Activated naive CD4-positive, alpha-beta T cell treated with anti-CD3 and anti-CD28 coated beads, Interleukin-2, amount 10 ng/mL, durations not matched to agents 7 days and 5 days (primary cell): Measurements from ENCODE around the gene KIAA1671.

Experiments
- CTCF ChIA-PET: fragments of 350-600 bp; sonication (Branson Sonifier 250); formaldehyde crosslinking; loops from one replicate; lab custom pipeline; 2021; ENCODE audit warnings: antibody characterized with exemption; lab: Charles Lee
- DNase-seq: peaks from one replicate; pipeline ENCODE4 v3.0.0-alpha.2; 2020
- H3K27ac Mint-ChIP-seq: one replicate; pipeline ENCODE4 v1.8.0; 2021; ENCODE audit warnings: mild to moderate bottlenecking, moderate library complexity, mixed read lengths
- H3K27me3 Mint-ChIP-seq: one replicate; pipeline ENCODE4 v1.8.0; 2021; ENCODE audit warnings: mild to moderate bottlenecking, mixed read lengths
- H3K36me3 Mint-ChIP-seq: one replicate; pipeline ENCODE4 v1.8.0; 2021; ENCODE audit warnings: mixed read lengths
- H3K4me1 Mint-ChIP-seq: one replicate; pipeline ENCODE4 v1.8.0; 2021; ENCODE audit warnings: mixed read lengths
- H3K4me3 Mint-ChIP-seq: one replicate; pipeline ENCODE4 v1.8.0; 2021; ENCODE audit warnings: mild to moderate bottlenecking, moderate library complexity, mixed read lengths
- H3K9me3 Mint-ChIP-seq: one replicate; pipeline ENCODE4 v1.8.0; 2021; ENCODE audit warnings: mixed read lengths

The KIAA1671 gene

DNA sequence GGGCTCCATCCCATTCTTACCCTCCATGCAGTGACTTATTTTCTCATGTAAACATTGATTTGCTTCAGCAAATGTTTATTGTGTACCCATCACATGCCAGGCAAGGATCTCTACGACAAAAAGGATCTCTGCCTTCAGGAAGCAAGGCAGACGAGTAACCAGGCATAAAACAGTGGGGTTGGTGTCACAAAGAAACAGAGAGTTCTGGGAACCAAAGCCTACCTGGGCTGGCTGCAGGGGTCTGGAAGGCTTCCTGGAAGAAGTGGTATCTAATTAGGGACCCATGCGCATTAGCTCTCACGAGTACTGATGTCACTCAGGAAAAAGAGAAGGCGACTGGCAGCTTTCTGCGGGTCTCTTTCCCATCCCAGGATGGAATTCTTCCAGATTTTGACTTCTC is 44.5 kb downstream of the KIAA1671 start:
- Mint-ChIP-seq H3K4me3 (no peak overlapping the region), H3K36me3 (peaks cover 5% of the 10 kb centered on the region), H3K9me3 (peaks cover 5% of the 10 kb centered on the region), H3K27ac (no peak overlapping the region), H3K4me1 (peaks cover 62% of the 10 kb centered on the region), H3K27me3 (peaks cover 6% of the 10 kb centered on the region)
- no peak for DNase-seq
- CTCF ChIA-PET, result interaction anchor here (2.0 kb wide), 1 partner anchor 51 kb away, joined by 9 read pairs; no protein-coding TSS in a partner anchor

DNA sequence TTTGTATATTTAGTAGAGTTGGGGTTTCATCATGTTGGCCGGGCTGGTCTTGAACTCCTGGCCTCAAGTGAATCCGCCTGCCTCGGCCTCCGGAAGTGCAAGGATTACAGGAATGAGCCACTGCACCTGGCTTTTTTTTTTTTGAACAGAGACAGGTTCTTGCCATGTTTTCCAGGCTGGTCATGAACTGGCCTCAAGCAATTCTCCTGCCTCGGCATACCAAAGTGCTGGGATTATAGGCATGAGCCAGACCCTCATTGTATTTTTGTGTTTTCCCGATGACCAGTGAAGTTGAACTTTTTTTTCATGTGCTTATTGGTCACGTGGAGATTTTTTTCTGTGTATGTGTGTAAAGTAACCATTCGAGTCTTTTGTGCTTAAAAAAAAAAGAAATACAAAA is 48.2 kb downstream of the KIAA1671 start:
- CTCF ChIA-PET, result no interaction called here
- peaks cover 10% of the 10 kb centered on the region for H3K36me3 Mint-ChIP-seq

DNA sequence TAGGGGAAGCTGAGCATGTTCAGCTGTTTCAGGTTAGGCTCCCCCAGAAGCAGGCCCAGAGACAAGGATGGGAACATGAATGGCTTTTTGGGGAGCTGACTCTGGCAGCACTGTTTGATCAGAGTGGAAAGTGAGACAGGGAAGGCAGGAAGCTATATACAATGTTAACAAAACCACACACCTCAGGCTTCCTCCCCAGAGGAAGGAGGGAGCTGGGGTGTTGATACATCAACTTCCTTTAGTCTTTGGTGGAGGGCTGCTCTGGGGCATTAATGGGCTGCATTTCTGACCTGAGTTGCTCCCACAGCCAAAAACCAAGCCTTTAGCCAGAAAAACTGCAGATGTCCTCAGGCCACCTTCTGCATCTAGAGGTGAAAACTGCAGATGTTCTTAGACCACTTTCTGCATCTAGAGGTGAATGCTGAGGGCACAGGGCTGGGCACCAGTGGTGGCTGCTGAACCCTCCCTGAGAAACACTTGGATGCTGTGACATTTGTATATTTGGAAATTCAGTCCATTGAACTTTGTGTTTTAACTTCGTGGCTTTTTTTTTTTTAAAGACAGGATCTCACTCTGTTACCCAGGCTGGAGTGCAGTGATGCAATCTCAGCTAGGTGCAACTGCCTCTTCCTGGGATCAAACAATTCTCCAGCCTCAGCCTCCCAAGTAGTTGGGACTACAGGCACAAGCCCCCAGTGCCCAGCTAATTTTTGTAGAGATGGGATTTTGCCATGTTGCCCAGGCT is 49.9 kb downstream of the KIAA1671 start:
- Mint-ChIP-seq H3K9me3 (peaks cover 14% of the 10 kb centered on the region), H3K27me3 (peaks cover 11% of the 10 kb centered on the region), H3K36me3 (peaks cover 10% of the 10 kb centered on the region), H3K4me3 (no peak overlapping the region), H3K27ac (peak overlapping the region; percentile 44), H3K4me1 (peaks cover 24% of the 10 kb centered on the region)
- CTCF ChIA-PET, result no interaction called here
- peak; percentile 34 for DNase-seq

More for the DNA sequence above, 48.2 kb downstream of the KIAA1671 start:
- Mint-ChIP-seq H3K9me3 (peaks cover 14% of the 10 kb centered on the region), H3K27ac (no peak overlapping the region), H3K27me3 (no peaks in the 10 kb centered on the region), H3K4me3 (no peak overlapping the region), H3K4me1 (peaks cover 41% of the 10 kb centered on the region)
- no peak for DNase-seq

DNA sequence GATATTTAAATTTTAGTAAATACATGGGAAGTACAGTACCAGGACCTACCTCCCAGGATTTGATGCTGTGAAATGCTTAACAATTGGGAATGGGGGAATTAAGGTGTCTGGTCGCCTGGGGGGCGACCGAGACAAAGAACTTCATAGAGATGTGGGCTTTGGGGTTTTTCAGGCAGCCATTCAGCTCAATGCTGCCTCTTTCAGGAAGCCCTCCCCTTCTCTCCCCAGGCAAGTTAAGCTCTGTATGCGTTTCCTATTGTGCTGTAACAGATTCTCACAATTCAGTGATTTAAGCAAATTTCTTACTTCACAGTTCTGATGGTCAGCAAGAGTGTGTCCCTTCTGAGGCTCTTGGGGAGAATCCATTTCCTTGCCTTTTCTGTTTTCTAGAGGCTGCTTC is 53.8 kb downstream of the KIAA1671 start:
- H3K27me3 Mint-ChIP-seq, result peaks cover 15% of the 10 kb centered on the region
- CTCF ChIA-PET, result no interaction called here
- DNase-seq, result no peak
- H3K27ac Mint-ChIP-seq, result no peak overlapping the region
- peaks cover 15% of the 10 kb centered on the region for H3K4me1 Mint-ChIP-seq
- H3K4me3 Mint-ChIP-seq, result no peak overlapping the region
- H3K36me3 Mint-ChIP-seq, result peaks cover 6% of the 10 kb centered on the region
- H3K9me3 Mint-ChIP-seq, result peaks cover 12% of the 10 kb centered on the region

DNA sequence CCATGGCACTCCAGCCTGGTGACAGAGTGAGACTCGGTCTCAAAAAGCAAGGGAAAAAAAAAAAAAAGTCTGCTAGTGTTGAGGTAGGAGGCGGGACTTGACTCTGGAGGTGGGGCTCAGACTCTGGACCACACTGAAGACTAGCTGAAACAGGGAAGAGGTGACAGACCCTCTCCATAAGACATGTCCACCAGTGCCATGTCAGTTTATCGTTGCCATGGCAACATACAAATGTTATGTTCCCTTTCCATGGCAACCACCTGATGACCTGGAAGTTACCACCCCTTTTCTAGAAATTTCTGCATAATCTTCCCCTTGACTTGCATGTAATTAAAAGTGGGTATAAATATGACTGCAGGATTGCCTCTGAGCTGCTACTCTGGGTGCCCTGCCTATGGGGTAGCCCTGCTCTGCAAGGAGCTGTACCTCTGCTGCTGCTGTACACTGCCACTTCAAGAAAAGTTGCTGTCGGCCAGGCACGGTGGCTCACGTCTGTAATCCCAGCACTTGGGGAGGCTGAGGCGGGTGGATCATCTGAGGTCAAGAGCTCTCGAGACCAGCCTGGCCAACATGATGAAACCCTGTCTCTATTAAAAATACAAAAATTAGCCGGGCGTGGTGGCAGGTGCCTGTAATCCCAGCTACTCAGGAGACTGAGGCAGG is 55.1 kb downstream of the KIAA1671 start:
- Mint-ChIP-seq H3K4me1 (peaks cover 5% of the 10 kb centered on the region), H3K4me3 (no peak overlapping the region), H3K36me3 (peaks cover 4% of the 10 kb centered on the region), H3K27ac (no peak overlapping the region), H3K9me3 (peaks cover 4% of the 10 kb centered on the region), H3K27me3 (peaks cover 15% of the 10 kb centered on the region)
- CTCF ChIA-PET, result no interaction called here
- DNase-seq, result no peak

DNA sequence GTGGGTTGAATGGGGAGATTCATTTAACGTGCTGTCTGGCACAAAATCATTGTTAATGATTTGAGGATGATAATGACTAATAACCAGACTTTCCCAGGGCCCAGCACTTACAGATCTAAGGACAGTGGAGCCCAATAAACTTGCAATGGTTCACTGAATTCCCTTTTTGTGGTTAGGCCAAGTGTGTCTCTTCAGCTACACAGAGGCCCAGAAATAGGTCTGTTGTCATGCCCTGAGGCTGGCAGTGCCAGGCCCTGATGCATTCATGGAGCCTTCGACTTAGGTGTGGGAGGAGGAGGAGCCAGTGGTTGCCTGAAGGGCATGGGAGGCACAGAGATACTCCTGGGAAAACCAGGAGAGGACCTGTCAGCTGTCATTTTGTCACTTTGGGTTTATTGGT is 56.1 kb downstream of the KIAA1671 start:
- DNase-seq, result no peak
- Mint-ChIP-seq H3K4me3 (no peak overlapping the region), H3K27me3 (peaks cover 24% of the 10 kb centered on the region), H3K27ac (no peak overlapping the region), H3K36me3 (peaks cover 4% of the 10 kb centered on the region), H3K9me3 (peaks cover 4% of the 10 kb centered on the region), H3K4me1 (peaks cover 4% of the 10 kb centered on the region)
- CTCF ChIA-PET, result no interaction called here

DNA sequence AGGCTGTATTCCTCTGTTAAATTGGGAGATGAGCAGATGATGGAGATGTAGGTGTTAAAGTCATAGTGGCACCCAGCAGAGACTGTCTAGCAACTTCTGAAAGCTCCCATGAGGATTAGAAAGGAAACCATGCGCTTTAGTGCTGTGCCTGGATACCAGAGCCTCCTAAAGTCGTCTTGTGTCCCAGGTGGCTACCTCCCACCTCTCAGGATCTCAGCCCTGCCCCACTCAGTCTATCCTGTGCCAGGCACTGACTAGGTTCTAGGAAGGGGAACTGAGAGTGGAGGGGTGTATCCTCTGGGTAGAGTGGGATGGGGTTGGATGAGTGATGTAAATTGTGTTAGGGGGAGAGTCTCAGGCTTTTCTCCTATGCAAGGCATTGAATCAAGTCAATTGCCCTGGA is 60.2 kb downstream of the KIAA1671 start:
- peaks cover 5% of the 10 kb centered on the region for H3K4me1 Mint-ChIP-seq

DNA sequence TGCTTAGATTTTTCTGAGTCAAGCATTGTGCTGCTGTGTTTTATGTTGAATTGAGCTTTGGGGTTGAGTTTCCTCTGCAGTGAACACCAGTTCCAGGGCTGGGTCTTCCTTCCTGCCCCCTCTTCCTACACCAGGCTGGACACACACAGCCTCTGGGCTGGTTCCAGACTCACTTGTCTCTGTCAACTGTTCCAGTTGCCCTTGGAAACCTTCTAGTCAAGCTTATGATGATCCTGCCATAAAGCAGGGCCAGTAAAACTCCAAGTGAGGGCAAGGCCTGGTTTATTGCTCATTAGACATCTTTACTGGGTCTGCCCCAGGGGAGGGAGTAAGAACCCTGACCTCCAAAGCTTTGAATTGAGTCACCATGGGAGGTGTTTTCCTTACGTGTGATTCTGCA is 61.1 kb downstream of the KIAA1671 start:
- peaks cover 28% of the 10 kb centered on the region for H3K27me3 Mint-ChIP-seq
- H3K36me3 Mint-ChIP-seq, result no peaks in the 10 kb centered on the region
- H3K4me1 Mint-ChIP-seq, result peaks cover 5% of the 10 kb centered on the region
- H3K4me3 Mint-ChIP-seq, result no peak overlapping the region
- CTCF ChIA-PET, result interaction anchor here (0.7 kb wide), 1 partner anchor 9 kb away, joined by 3 read pairs; no protein-coding TSS in a partner anchor
- DNase-seq, result no peak
- no peak overlapping the region for H3K27ac Mint-ChIP-seq
- no peaks in the 10 kb centered on the region for H3K9me3 Mint-ChIP-seq

More for the DNA sequence above, 60.2 kb downstream of the KIAA1671 start:
- H3K9me3 Mint-ChIP-seq, result no peaks in the 10 kb centered on the region
- CTCF ChIA-PET, result no interaction called here
- H3K27ac Mint-ChIP-seq, result no peak overlapping the region
- DNase-seq, result no peak
- no peak overlapping the region for H3K4me3 Mint-ChIP-seq
- H3K27me3 Mint-ChIP-seq, result peaks cover 24% of the 10 kb centered on the region
- no peaks in the 10 kb centered on the region for H3K36me3 Mint-ChIP-seq

DNA sequence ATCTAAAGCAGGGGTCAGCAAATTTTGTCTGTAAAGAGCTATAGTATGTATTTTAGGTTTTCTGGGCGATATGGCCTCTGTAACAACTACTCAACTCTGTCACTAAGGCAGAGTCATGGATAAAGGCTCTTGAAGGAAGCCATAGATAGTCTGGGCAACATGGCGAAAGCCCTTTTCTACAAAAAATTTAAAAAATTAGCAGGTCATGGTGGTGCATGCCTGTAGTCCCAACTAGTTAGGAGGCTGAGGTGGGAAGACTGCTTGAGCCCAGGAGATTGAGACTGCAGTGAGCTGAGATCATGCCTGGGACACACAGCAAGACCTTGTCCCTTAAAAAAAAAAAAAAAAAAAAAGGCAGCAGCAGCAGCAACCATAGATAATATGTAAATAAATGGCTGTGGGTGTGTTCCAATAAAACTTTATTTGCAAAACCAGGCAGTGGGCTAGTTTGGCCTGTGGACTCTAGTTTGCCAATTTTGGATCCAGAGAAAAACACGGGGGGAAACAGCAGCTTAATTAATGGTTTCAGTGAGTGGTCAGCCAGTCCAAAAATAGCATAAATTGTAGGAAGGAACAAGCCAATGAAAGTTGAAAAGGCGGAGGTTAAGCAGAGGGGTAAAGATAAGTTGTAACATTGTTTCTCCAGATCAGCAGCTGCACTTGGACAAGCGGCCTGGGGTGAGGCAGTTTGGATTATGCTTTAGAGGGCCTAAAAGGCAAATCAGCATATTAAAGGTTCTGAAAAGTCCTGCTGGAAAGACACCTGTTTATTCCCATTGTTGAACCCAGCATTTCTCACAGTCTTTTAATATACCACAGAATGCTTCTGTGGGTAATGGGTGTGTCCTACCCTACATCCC is 62.6 kb downstream of the KIAA1671 start:
- Mint-ChIP-seq H3K9me3 (no peaks in the 10 kb centered on the region), H3K36me3 (no peaks in the 10 kb centered on the region)

DNA sequence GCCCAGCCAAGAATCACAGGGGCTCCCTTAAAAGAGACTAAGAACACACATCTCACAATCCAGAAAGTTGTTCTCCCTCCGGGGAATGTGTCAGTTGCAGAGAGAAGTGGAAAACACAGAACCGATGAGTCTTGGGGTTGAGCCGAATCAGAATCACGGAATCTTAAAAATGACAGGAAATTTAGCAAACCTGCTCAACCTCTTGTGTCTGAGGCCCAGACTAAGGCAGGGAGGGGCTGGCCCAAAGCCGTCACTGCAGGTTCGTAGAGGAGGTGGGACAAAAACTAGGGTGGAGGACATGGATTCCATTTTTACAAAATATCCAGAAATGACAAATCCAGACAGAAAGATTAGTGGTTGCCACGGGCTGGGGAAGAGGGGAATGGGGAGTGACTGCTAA is 63.8 kb downstream of the KIAA1671 start:
- H3K27me3 Mint-ChIP-seq, result peaks cover 32% of the 10 kb centered on the region
- no peak for DNase-seq
- H3K9me3 Mint-ChIP-seq, result no peaks in the 10 kb centered on the region
- H3K4me3 Mint-ChIP-seq, result no peak overlapping the region
- H3K4me1 Mint-ChIP-seq, result peaks cover 5% of the 10 kb centered on the region
- no peaks in the 10 kb centered on the region for H3K36me3 Mint-ChIP-seq
- CTCF ChIA-PET, result no interaction called here
- no peak overlapping the region for H3K27ac Mint-ChIP-seq

More for the DNA sequence above, 62.6 kb downstream of the KIAA1671 start:
- CTCF ChIA-PET, result interaction anchor here (0.6 to 1.2 kb wide), 3 partner anchors 36 to 350 kb away, joined by 3 read pairs; no protein-coding TSS in a partner anchor
- Mint-ChIP-seq H3K4me3 (no peak overlapping the region), H3K27me3 (peaks cover 25% of the 10 kb centered on the region), H3K27ac (no peak overlapping the region), H3K4me1 (peaks cover 5% of the 10 kb centered on the region)
- no peak for DNase-seq

DNA sequence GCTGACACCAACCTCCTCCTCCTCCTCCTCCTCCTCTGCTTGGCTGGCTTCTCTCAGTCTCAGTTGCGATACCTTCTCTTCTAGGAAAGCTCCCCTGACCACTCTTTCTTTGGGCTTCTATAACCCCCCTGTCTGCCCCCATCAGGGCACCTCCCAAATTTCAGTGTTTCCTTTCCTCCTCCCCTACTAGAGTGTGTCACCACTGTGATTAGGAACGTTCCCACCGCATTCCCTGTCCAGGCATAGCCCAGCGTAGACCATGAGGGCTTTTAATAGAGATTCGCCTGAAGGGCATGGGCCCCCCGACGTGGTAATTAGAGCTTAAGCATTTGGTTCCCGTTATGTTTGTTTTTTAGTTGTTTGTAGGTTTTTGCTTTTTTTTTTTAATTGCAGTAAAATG is 65.5 kb downstream of the KIAA1671 start:
- CTCF ChIA-PET, result no interaction called here
- H3K27me3 Mint-ChIP-seq, result peaks cover 28% of the 10 kb centered on the region

DNA sequence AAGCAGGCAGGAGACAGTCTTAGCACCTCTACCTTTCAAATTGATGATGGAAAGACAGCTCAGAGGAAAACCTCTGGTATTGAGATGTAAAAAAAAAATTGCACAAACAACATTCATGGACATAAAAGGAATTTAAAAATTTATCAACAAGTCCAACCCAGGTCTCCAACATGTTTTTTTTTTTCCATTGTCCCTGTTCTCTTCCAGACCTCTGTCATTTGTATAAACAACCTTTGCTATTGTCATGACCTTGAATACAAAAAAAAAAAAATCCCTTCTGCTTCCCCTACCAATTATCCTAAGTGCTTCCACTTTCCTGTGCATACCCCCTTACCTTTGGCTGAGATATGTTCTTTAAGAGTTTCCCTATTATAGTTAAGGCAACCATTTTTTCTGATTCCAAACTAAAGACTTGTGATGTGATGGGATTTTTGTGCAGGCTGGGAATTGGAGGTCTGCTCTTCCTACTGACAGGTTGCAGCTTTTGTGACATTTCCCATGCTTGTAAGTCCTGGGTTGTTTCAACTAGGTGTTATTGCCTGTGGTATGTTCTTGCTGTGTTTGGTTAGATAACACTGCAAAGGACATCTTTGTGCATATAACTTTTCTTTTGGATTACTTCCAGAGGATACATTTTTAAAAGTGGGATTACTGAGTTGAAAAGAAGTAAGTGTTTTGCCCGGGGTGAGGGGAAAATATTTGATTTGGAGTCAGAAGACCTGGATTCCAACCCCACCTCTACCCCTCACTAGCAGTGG is 67.1 kb downstream of the KIAA1671 start:
- Mint-ChIP-seq H3K9me3 (no peaks in the 10 kb centered on the region), H3K4me3 (no peak overlapping the region), H3K36me3 (no peaks in the 10 kb centered on the region), H3K27me3 (peaks cover 24% of the 10 kb centered on the region), H3K27ac (no peak overlapping the region), H3K4me1 (no peaks in the 10 kb centered on the region)
- CTCF ChIA-PET, result no interaction called here
- no peak for DNase-seq

More for the DNA sequence above, 65.5 kb downstream of the KIAA1671 start:
- H3K36me3 Mint-ChIP-seq, result no peaks in the 10 kb centered on the region
- no peak for DNase-seq
- no peaks in the 10 kb centered on the region for H3K9me3 Mint-ChIP-seq
- no peak overlapping the region for H3K4me3 Mint-ChIP-seq
- no peak overlapping the region for H3K27ac Mint-ChIP-seq
- H3K4me1 Mint-ChIP-seq, result peaks cover 5% of the 10 kb centered on the region

DNA sequence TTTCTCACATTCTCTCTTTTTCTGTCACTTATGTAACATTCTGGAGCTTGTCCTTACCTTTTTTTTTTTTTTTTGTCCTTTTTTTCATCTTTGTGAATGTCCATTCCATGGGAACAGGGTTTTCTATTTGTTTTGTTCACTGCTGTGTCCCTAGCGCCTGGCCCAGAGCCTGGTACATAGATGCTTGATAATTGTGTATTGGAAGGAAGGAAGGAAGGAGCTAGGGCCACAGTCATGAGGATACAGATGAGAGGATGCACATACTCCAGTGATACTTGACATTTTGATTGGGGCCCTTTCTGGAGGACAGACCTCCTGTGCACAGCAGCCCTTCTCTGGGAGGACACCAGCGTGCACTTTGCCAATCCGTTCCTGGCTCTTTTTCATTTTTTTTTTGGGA is 68.9 kb downstream of the KIAA1671 start:
- Mint-ChIP-seq H3K27ac (no peak overlapping the region), H3K36me3 (no peaks in the 10 kb centered on the region), H3K9me3 (no peaks in the 10 kb centered on the region), H3K4me3 (no peak overlapping the region), H3K4me1 (peaks cover 11% of the 10 kb centered on the region), H3K27me3 (peaks cover 24% of the 10 kb centered on the region)
- CTCF ChIA-PET, result interaction anchor here (2.0 kb wide), 1 partner anchor 11 kb away, joined by 4 read pairs; no protein-coding TSS in a partner anchor
- DNase-seq, result no peak
